UCSD-AML1 (cell line): ENCODE results near the gene LDAF1.
A peak's percentile ranks its signal among the peaks of the same experiment; 100 is the strongest.
"Not testable (repeated sequence)": the region's sequence is repeated elsewhere in the genome, so short reads cannot be mapped to it uniquely, and the experiment has no call there.

ENCODE experiments used
- DNase-seq: peaks from one replicate; lab custom pipeline; 2025; ENCODE audit not compliant: unreplicated experiment; lab: John Stamatoyannopoulos, UW

LDAF1 gene

DNA sequence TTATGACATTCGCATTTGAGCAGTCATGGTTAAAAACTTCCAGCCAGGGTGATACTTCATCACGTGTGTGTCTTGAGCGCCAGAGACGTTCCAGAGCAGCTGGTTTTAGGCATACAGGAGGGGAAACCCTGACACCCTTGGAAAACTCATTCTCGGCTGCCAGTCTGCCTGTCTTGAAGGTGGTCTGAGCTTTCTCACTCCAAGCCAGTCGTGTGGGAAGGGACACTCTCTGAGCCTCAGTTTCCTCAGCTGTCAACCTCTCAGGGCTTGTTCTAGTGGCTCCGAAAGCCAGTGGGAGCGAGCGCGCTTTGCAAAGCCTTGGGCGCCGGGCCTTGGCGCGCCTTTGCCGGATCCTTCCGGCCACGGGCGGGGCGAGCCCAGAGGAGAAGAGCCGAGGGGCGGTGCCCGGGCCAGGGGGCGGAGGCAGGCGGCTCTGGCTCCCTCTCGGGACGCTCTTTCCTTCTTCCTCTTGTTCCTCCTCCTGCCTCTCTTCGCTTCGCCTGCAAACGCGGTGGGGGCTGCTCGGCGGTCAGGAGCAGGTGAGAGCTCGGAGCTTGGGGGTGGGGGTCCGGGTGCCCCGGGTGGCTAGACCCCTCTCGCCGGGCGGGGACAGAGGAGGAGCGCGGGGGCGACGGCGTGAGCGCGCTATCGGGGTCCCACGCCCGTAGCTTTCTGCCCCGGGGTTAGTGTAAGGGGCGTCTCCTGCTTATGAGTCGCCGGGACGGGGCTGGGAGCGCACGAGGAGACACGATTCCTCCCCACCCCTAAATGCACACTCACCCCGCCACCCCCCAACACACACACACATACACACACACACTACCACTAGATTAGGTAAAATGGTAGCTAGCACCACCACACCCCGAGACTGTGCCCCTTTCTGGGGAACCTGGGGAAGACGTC, at the start of gene LDAF1:
Gene LDAF1, plus strand, starts transcription at position 467 of the 903 bp plus-strand sequence. CDS start 2,509 bp downstream, outside the sequence.
- peak; percentile 84 for DNase-seq

DNA sequence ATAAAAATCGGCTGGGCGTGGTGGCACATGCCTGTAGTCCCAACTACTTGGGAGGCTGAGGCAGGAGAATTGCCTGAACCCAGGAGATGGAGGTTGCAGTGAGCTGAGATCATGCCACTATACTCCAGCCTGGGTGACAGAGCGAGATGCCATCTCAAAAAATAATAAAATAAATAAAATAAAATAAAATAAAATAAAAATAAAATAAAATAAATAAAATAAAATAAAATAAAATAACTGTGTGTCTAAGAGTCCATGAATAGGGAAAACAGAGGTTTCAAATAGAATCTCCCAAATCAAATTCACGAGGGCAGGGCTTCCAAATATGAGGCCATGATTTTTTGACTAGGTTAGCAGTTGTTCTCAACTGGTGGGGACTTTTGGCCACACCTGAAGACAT, 42.9 kb upstream of the LDAF1 start:
- DNase-seq: not testable (repeated sequence)

DNA sequence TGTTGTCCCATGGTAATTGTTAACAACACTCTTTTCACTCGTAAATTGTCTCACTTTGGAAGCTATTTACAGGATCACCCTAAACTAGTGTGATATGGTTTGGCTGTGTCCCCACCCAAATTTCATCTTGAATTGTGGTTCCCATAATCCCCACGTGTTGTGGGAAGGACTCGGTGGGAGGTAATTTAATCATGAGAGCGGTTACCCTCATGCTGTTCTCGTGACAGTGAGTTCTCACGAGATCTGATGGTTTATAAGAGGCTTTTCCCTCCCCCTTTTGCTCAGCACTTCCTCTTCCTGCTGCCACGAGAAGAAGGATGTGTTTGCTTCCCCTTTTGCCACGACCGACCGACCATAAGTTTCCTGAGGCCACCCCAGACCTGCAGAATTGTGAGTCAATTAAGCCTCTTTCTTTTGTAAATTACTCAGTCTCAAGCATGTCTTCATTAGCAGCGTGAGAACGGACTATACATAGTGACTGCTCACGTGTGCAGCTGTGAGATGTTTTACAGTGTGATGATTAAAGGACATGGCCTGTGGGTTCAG, 42.3 kb upstream of the LDAF1 start:
- DNase-seq: peak; percentile 54

DNA sequence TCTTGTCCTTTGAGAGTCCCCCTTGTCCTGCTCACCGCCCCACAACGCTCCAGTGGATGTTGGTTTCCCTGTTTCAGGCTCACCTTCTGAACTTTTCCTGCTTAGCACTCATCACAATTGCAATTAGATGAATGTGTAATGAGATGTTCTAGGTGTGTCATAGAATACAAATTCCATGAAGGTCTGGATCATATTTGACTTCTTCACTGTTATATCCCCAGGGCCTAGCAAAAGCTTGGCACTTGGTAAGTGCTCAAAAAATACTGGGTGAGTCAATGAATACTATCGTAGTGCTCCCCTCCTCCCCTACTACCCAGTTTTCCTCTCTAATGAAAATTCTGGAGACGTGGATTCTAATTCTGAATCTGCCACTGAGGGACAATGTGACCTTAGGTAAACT, 40.9 kb upstream of the LDAF1 start:
- no peak for DNase-seq

DNA sequence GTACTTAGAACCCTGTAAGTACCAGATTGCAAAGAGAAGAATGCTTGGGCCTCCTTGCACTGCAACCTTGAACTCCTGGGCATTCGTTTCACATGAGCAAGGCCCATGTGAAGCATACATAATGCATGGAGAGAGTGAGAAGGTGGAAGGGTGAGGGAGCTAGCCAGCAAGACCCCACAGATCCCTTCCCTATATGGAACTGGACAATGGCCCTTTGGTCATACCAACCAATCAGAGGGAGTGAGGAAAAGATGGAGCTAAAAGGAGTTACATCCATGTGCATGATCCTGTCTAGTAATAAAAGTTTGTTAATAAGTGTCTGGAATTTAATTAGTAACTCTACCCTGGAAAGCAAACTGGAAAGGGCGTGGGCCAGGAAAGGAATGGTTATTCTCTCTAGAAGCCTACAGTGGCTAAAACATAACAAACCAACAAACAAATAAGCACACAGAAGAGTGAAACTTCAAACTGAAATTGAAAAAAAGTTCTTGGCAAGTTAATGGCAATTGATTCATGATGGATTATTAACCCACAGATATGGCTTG, 37.4 kb upstream of the LDAF1 start:
- no peak for DNase-seq

DNA sequence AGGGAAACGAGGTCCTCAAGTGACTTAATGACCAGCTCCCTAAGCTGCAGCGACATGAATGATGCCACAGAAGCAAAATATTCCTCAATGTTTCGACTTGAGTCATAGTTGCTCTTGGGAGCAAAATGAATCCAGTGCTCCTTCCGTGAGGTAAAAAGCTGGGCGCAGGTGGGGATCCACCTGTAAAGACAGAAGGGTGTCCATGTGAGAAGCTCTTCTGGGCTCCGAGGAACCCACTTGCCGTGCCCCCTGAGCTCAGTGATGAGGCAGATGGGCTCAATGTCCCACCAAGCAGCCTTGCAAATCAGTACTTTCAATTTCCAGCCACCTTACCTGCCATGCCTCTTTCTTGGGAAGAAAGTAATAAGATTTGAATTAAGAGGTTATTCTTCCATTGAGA, 33.3 kb upstream of the LDAF1 start:
- no peak for DNase-seq

DNA sequence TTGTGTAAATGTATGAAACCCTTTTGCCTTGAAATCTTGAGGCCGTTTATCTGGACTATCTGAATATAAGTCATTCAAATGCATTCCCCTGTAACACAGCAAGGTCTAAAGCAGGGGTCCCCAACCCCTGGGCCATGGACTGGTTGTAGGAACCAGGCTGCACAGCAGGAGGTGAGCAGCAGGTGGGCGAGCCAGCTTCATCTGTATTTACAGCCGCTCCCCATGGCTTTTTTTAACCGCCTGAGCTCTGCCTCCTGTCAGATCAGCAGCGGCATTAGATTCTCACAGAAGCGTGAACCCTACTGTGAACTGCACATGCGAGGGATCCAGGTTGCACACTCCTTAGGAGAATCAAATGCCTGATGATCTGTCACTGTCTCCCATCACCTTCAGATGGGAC, 32.0 kb upstream of the LDAF1 start:
- no peak for DNase-seq

DNA sequence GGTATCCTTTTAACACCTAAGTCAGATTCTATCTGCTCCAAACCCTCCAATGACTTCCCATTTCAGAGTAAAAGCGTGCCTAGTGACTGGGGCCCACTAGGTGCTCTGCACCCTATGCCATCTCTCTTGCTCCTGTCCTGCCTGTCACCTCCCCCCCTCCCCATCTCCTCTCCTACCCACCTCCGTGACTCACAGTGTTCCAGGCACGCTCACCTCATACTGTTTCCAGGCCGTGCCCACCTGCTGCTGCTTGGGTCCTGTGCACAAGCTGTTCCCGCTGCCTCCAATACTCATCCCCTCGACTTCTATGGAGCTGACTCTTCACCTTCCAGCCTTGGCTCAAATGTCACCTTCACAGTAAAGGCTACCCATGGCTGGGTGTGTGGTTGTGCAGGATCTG, 29.5 kb upstream of the LDAF1 start:
- DNase-seq: no peak

DNA sequence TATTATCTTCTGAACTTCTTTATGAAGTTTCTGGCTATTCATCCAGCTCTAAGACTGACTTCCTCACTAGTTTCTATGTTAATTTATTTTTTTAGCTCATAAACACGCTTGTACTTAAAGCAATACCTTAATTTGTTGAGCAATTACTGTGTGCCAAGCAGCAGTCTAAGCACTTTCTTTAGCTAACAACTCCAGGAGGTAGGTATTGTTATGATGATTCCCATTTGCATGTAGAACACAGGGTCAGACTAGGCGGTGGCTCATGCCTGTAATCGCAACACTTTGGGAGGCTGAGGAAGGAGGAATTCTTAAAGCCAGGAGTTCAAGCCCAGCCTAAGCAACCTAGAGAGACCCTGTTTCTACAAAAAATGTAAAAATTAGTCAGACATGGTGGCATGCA, 27.7 kb upstream of the LDAF1 start:
- DNase-seq: no peak

DNA sequence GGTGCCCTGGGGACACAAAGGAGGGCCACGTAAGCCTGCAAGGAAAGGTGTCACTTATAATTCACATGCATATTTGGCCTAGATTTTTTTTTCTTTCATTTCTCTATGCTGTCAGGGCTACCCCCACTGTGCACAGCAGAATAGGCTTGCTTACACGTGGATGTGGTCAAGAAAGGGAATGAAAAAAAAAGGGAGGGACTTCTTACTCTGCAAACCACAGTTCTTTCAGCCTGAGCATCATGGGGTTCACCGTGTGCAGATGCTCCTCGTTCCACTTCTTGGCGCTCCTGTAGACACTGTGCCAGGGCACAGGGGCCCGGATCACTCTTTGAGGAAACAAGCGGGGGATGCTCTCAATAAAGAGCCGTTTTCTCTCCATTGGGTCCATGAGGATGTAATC, 24.4 kb upstream of the LDAF1 start:
- no peak for DNase-seq

DNA sequence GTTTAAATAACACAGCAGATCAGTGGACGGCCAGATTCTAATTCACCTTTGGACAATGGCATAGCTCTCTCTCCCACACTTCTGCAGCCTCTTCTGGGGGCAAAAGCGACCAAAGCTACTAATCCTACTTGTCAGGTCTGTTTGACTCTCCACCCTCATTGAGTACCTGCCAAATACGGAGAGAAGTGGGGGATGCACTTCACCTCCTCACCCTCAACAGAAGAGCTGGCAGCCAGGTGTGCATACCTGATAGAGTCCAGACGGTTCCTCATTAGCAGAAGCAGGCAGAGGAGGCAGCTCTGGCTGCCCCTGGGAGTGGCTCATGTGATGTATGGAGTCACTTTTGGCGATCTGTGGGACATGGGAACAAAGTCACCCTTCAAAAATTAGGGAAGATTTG, 12.7 kb upstream of the LDAF1 start:
- DNase-seq: no peak

DNA sequence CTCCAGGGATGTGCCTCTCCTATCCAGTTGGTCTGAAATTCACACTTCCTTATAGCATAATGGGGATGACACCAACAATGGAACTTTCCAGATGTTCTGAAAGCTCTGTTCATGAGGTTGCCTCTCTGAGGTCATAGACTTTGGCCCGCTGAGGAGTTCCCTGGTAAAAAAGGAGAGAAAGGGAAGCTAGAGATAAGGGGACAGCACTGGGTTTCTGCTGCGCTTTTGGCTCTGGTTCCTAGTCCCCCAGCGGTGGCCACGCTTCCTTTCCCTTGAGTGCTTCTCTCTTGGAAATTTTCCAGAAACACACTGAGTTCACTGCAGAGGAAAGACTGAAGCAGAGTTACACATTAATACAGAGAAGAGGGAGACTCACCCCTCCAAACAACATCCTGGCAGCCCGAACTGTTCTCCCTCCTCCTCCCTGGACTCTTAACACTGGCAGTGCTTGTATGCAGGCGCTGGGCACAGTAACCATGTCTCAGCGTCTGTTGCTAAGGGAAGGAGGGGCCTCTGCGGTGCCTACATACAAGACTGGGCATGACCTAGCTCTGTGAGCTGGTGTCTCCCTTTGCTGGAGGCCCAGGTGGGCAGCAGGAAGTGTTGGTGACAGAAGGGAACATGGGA, 8.0 kb upstream of the LDAF1 start, which contains the start of gene DNAH3:
Gene DNAH3, minus strand, starts transcription at position 472 of the 627 bp plus-strand sequence. CDS start 527 bp downstream, outside the sequence.
- DNase-seq: peak; percentile 42

DNA sequence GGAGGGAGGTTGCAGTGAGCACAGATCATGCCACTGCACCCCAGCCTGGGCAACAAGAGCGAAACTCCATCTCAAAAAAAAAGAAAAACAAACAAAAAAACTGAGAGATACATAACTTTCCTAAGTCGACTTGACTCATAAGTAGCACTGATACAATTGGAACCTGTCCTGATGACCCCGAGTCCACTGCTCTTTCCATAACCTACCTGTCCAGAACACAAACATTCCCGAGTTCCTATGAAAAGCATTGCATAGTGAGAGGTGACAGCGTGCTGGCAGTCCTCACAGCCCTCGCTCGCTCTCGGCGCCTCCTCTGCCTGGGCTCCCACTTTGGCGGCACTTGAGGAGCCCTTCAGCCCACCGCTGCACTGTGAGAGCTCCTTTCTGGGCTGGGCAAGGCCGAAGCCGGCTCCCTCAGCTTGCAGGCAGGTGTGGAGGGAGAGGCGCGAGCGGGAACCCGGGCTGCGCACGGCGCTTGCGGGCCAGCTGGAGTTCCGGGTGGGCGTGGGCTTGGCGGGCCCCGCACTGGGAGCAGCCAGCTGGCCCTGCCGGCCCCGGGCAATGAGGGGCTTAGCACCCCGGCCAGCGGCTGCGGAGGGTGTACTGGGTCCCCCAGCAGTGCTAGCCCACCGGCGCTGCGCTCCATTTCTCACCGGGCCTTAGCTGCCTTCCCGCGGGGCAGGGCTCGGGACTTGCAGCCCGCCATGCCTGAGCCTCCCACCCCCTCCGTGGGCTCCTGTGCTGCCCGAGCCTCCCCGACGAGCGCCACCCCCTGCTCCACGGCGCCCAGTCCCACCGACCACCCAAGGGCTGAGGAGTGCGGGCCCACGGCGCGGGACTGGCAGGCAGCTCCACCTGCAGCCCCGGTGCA, 6.1 kb upstream of the LDAF1 start:
- not testable (repeated sequence) for DNase-seq

DNA sequence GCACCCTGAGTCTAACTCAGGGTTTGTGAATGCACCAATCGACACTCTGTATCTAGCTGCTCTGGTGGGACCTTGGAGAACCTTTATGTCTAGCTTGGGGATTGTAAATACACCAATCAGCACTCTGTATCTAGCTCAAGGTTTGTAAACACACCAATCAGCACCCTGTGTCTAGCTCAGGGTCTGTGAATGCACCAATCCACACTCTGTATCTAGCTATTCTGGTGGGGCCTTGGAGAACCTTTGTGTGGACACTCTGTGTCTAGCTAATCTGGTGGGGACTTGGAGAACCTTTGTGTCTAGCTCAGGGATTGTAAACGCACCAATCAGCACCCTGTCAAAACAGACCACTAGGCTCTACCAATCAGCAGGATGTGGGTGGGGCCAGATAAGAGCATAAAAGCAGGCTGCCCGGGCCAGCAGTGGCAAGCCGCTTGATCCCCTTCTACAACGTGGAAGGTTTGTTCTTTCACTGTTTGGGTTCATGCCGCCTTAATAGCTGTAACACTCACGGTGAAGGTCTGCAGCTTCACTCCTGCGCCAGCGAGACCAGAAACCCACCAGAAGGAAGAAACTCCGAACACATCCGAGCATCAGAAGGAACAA, 5.2 kb upstream of the LDAF1 start:
- DNase-seq: not testable (repeated sequence)

DNA sequence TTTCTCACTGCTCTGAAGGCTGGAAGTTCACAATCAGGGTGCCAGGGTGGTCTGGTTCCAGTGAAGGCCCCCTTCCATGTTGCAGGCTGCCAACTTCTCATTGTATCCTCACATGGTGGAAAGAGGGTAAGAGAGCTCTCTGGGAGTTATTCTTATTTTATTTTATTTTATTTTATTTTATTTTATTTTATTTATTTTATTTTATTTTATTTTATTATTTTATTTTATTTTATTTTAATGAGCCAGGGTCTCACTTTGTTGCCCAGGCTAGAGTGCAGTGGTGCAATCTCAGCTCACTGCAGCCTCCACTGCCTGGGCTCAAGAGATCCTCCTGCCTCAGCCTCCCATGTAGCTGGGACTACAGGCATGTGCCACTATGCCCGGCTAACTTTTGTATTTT, 2.5 kb upstream of the LDAF1 start:
- DNase-seq: not testable (repeated sequence)

DNA sequence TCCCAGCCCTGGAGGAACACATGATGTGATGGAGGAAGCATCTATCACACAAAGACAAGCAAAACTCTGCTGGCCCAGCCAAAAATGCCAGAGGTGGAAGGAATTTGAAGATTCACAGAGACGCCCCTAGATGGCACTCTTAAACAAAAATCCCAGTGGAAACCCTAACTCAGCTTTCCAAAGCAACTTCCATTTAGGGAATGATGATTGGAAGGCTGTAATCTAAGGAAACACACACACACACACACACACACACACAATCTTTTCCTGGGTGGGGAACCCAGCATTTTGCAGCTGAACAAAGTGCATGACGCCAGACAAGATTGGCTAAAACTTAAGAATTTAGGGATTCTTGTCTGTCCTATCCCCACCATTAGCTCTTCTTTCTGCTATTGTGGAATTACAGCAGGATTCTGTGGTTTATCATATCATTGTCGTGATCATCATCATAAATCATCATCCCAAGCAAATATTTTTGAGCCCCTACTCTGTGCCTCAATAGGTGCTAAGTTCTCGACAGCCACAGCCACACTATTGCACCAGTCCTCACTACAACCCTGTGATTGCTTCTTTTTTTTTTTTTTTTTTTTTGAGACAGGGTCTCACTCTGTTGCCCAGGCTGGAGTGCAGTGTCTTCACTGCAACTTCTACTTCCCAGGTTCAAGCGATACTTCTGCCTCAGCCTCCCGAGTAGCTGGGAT, 1.6 kb upstream of the LDAF1 start:
- peak; percentile 43 for DNase-seq

DNA sequence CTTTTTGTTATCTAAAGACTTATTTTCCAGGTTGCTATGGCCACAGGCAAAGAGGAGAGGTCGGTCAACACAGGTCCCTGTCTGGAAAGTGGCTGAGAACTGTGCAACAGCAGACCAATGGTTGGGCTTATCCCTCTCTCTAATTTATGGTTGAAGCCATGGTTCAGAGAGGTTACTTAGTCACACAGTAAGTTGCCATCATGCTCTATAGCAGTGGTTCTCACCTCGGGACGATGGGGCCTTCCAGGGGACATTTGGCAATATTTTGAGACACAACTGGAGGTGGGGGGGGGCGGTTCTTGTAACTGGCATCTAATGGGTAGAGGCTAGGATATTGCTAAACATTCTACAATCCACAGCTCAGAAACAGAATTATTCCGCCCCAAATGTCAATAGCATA, 842 bp upstream of the LDAF1 start:
- DNase-seq: no peak

DNA sequence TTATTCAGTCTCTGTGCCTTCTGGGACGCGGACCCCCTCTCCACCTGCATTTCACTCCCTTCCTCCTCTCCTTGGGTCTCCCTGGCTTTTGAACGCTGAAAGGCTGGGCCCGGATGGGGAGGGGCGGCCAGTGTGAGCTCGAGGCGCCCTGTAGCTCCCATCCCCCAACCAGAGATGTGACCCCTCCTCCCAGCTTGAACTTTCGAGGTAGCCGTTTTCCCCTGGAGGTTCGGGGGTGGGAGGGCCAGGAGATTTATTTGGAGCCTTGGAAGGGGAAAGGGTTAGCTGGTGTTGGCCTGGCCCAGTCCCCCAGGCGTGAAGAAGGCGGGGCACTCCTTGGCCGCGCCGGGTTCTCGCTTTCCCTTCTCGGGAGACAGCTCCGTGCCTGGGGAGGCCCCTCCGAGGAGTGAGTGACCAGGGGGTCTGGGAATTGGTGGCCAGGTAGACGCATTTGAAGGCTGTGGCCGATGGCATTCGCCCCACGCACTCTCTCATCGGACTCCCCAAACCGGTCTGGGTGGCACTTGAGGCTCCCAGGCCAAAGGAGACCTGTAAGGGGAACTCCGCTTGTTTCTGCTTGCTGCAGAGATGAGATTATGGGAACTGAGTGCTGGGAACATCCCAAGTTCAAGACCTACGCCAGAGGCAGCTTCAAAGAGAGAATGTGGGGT, 942 bp downstream of the LDAF1 start:
- peak; percentile 63 for DNase-seq

DNA sequence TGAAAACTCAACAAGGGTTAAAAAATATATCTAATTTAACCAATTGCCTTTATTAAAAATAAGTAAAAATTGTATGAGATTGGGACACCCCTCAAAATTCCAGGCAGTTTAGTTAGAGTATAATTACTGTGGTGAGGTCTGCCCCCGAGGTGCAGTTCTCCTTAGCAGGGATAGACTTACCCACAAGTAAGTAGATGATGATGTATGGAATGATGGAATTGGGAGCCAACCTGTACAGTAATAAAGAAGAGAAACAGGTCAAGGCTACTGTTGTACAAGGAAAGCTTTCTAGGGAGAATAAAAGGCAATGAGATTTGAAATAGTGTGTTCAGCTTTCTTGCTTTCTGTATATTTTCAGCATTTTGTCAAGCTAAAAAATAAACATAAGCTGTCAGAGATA, 1.8 kb downstream of the LDAF1 start:
- DNase-seq: no peak
